Kidney (tissue), 14 donors: ENCODE data around the gene ALPI. TPM values are rescaled to one million over a fixed set of nuclear protein-coding genes. Genes with fewer than 3 reads are reported as not detected.

ENCODE experiments used
- DNase-seq, 5 donors: peaks; one replicate each; pipeline ENCODE4 v3.0.0-alpha.2; 2013 to 2020
- FAIRE-seq: peaks from 2 replicates; lab custom pipeline; 2012; peaks lifted over from hg19 to GRCh38; lab: Jason Lieb, UNC
- H3K27ac ChIP-seq, 2 donors: one replicate each; pipeline ENCODE4 v1.7.0; 2013; ENCODE audit warnings: low read depth in 2 of 2, low read length in 2 of 2, inconsistent platforms in 1 of 2
- H3K27me3 ChIP-seq: one replicate; pipeline ENCODE4 v1.7.1; 2013; ENCODE audit warnings: low read length, inconsistent platforms; ENCODE audit not compliant: control insufficient read depth, insufficient read depth
- H3K36me3 ChIP-seq, 3 donors: one replicate each; pipeline versions ENCODE4 v1.7.0 to v1.7.1; 2013; ENCODE audit warnings: low read length in 3 of 3, control low read depth in 1 of 3, inconsistent platforms in 1 of 3; ENCODE audit not compliant: insufficient read depth in 3 of 3, control insufficient read depth in 2 of 3
- H3K4me1 ChIP-seq, 3 donors: one replicate each; pipeline versions ENCODE4 v1.7.0 to v1.7.1; 2013; ENCODE audit warnings: low read length in 3 of 3, inconsistent platforms in 1 of 3, low read depth in 1 of 3; ENCODE audit not compliant: control insufficient read depth in 2 of 3, insufficient read depth in 2 of 3
- H3K4me3 ChIP-seq, 3 donors: one replicate each; pipeline versions ENCODE4 v1.7.0 to v1.8.1; 2013; ENCODE audit warnings: low read length in 3 of 3, control low read depth in 1 of 3, inconsistent platforms in 1 of 3
- H3K9ac ChIP-seq, 3 donors: one replicate each; pipeline versions ENCODE4 v1.7.0 to v1.7.1; 2013; ENCODE audit warnings: low read length in 3 of 3, control low read depth in 1 of 3, inconsistent platforms in 1 of 3
- H3K9me3 ChIP-seq, 3 donors: one replicate each; pipeline versions ENCODE4 v1.7.0 to v1.7.1; 2013; ENCODE audit warnings: low read length in 3 of 3, control low read depth in 1 of 3, inconsistent platforms in 1 of 3; ENCODE audit not compliant: control insufficient read depth in 2 of 3, insufficient read depth in 1 of 3
- CTCF ChIP-seq: IDR thresholded peaks from 3 replicates; pipeline ENCODE4 v1.5.1; 2012; ENCODE audit warnings: mild to moderate bottlenecking, moderate library complexity, borderline replicate concordance; ENCODE audit not compliant: insufficient read depth; ENCODE audit errors: extremely low read depth
- intact Hi-C: fragments of 100-400 bp; cut with DNase I; formaldehyde crosslinking; loops from one replicate; pipeline ENCODE4 v1.11.1; 2022
- polyA plus RNA-seq: library from polyadenylated mRNA; stranded (reverse); fragments of 350-450 nt; fragmentation: Illumina TruSeq; extraction: RNeasy Lipid Tissue Mini Kit (QIAGEN cat#74804); gene quantifications from one replicate; pipeline ENCODE4 v1.2.3, GENCODE V29; 2014; ENCODE audit warnings: low read depth, low replicate concordance; ENCODE audit not compliant: insufficient read depth
- total RNA-seq: library from RNA; stranded (reverse); fragmentation: NEBNext Ultra II Directional; extraction: Animal tissue kit (Norgen Biotek cat#: 25700); gene quantifications from one replicate; pipeline ENCODE4 v1.2.1, GENCODE V29; 2021
- donor health status: control.
- donor health status: control.
- donor health status: control.
- donor health status: control.
- donor health status: control.
- donor health status: DM: yes; HTN: yes; CAD: no.
- donor health status: Normal renal cell carcinoma (clear cell type).

Gene ALPI
- total and polyA plus RNA-seq, 2 donors from 2014 or later, result 0.09 to 0.49 TPM

- intact Hi-C loops, result no loop called here
- Histone ChIP-seq H3K4me1 (no peaks in the 10 kb centered on the region), H3K27ac (no peak overlapping the region), H3K4me3 (no peak overlapping the region), H3K36me3 (no peaks in the 10 kb centered on the region), H3K9me3 (no peaks in the 10 kb centered on the region), H3K27me3 (peaks cover 17% of the 10 kb centered on the region), H3K9ac (no peak overlapping the region)
- DNase-seq, result no peak
- TF ChIP-seq CTCF, result no peak
- no peak for FAIRE-seq
Measured at GRCh38 chr2:232485348-232485756, 29.4 kb downstream of the ALPI start.

- Histone ChIP-seq H3K4me3 (no peak overlapping the region), H3K9ac (no peak overlapping the region), H3K9me3 (no peaks in the 10 kb centered on the region), H3K4me1 (no peaks in the 10 kb centered on the region), H3K27me3 (peaks cover 17% of the 10 kb centered on the region), H3K27ac (no peak overlapping the region), H3K36me3 (no peaks in the 10 kb centered on the region)
- DNase-seq (peak in 4 of 5 donors; percentile 34 to 68 (median 51)), FAIRE-seq (no peak)
- TF ChIP-seq CTCF, result no peak
- intact Hi-C loops, result no loop called here
Measured at GRCh38 chr2:232485757-232486557, 30.0 kb downstream of the ALPI start.

- Histone ChIP-seq H3K9ac (no peak overlapping the region), H3K9me3 (no peaks in the 10 kb centered on the region), H3K4me1 (no peaks in the 10 kb centered on the region), H3K27me3 (peaks cover 17% of the 10 kb centered on the region), H3K4me3 (no peak overlapping the region), H3K27ac (no peak overlapping the region), H3K36me3 (no peaks in the 10 kb centered on the region)
- TF ChIP-seq CTCF, result no peak
- intact Hi-C loops, result no loop called here
- DNase-seq (peak in 4 of 5 donors; percentile 22 to 75 (median 44)), FAIRE-seq (no peak)
Measured at GRCh38 chr2:232486558-232487384, 30.8 kb downstream of the ALPI start.
